Stimulated activated CD8-positive, alpha-beta memory T cell treated with anti-CD3 and anti-CD28 coated beads, Interleukin-7, amount 100 ng/mL, for 48 hours (primary cell): ENCODE data around the gene RAB31.

Source experiments
- DNase-seq, 2 donors: peaks; one replicate each; pipeline ENCODE4 v3.0.0-alpha.2; 2020; ENCODE audit warnings: low read depth in 1 of 2; ENCODE audit errors: extremely low read depth in 1 of 2

RAB31 gene

DNA sequence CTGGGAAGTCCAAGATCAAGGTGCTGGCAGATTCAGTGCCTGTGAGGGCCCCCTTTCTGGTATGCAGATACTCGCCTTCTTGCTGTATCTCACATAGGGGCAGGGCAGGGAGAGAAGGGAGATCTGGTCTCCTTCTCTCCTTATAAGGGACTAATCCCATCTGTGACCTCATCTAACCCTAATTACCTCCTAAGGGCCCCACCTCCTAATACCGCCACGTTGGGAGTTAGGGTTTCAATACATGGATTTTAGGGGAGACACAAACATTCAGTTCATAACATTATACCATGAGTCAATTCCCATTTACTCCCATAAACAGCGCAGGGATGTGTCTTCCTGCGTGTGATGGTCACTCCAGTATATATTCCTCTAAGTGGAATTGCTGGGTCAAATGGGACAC lies 103.9 kb downstream of the RAB31 start:
- no peak for DNase-seq

DNA sequence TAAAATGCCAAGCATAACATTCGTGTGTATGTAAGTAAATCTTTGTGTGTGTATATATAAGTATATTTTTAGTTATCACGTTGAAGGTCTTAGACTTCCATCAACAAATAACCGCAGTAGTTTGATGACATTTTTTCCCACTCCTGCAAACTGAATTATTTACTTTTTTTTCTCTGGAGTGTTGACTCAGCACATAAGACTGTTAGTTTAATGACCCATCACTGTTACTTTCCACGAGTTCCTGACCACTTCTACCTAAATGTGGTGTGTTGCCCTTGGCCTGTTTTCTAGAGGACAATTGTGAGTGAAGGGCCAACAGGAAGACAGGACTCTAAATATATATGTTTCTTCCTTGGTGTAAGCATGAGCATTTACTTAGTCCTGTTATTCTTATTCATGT lies 106.3 kb downstream of the RAB31 start:
- no peak for DNase-seq

DNA sequence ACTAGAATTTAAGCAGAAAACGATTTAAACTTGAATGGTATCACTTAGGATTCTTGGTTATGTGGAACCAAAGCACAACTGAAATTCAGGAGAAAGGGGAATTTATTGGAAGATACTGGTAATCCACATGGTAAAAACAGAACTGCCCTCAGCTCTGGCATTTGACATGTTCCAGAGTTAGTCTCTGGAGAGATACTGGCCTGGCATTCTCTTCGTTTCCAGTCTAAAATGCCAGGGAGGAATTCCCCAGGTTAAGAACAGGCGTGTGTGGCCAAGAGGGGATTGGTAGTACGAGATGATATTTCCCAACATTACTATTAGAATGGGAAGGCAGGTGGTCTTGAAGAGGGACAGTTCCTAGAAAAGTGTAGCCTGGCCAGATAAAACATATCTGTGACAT lies 109.2 kb downstream of the RAB31 start:
- DNase-seq, result no peak

DNA sequence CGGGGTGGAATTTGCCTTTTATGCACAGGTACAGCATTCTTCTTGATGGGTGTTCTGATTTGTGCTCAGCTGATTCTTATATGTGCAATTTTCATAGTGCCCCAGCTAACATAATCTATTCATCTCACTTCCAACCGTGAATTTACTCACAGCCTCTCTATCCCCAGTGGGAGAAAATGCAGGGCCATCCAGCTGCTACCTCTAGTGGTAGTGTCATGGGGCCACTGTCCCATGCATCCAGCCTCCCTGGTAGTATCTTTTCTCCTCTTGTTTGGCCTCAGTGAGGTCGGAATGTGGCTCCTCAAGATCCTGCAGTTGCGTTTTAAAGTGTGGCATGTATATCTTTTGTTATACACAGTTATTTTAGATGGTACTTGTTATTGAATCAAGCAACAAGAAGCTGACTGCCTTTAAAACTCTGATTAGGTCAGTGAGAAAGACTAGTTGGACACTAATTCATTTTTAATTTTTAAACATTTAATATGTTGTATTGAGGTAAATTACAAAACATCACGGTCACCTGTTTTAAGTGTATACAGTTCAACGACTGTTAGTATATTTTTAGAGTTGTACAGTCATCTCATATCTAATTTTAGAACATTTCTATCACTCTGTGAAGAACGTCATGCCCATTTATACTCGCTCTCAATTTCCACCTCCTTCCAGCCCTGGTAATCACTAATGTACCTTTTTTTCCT lies 109.8 kb downstream of the RAB31 start:
- no peak for DNase-seq

DNA sequence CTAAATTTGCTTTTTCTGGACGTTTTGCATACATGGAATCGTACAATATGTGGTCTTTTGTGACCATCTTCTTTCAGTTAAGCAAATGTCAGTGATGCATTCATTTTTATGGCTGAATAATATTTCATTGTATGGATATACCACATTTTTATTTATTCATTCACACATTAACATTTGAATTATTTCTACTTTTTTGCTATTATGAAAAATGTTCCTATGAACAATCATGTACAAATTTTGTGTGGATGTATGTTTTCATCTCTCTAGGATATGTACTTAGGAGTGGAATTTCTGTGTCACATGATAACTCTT lies 110.3 kb downstream of the RAB31 start:
- no peak for DNase-seq

DNA sequence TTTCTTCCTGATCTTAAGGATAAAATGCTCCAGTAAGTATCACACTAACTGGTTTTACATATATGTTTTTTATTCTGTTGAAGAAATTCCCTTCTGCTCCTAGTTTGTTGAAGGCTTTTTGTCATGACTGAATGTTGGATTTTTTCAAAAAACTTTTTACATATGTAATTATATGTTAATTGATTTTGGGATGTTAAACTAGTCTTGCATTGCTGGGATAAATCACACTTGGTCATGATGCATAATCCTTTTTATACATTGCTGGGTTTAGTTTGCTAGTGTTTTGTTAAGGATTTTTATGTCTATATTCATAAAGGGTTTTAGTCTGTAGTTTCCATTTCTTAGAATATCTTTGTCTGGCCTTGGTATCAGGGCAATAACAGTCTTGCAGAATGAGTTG lies 112.0 kb downstream of the RAB31 start:
- DNase-seq, result no peak

DNA sequence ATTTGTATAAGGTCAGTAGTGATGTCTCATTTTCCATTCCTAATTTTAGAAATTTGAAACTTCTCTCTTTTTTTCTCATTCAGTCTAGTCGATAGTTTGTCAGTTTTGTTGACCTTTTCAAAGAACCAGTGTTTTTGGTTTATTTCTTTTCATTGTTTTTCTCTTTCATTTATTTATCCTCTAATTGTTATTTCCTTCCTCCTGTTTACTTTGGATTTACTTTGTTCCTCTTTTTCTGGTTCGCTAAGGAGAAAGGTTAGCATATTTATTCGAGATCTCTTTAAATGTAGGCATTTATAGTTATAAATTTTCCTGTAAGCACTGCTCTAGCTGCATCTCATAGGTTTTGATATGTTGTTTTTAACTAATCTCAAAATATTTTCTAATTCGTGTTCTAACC lies 112.6 kb downstream of the RAB31 start:
- DNase-seq, result no peak

DNA sequence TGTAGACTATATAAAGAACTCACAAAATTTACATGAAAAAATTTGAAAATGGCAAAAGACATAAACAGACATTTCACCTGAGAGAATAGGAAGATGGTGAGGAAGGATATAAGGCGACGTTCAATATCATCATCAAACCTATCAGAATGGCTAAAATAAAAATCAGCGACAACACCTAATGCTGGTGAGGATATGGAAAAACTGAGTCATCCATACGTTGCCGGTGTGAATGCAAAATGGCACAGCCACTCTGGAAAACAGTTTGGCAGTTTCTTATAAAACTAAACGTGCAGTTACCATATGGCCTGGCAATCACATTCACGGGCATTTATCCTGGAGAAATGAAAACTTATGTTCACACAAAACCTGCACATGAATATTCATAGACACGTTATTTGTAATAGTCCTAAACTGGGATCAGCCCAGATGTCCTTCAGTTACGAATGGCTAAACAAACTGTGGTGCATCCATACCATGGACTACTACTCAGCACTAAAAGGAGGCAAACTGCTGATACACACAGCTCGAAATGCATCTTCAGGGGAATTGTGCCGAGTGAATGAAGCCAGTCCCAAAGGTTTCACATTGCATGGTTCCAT lies 114.6 kb downstream of the RAB31 start:
- DNase-seq, result no peak

DNA sequence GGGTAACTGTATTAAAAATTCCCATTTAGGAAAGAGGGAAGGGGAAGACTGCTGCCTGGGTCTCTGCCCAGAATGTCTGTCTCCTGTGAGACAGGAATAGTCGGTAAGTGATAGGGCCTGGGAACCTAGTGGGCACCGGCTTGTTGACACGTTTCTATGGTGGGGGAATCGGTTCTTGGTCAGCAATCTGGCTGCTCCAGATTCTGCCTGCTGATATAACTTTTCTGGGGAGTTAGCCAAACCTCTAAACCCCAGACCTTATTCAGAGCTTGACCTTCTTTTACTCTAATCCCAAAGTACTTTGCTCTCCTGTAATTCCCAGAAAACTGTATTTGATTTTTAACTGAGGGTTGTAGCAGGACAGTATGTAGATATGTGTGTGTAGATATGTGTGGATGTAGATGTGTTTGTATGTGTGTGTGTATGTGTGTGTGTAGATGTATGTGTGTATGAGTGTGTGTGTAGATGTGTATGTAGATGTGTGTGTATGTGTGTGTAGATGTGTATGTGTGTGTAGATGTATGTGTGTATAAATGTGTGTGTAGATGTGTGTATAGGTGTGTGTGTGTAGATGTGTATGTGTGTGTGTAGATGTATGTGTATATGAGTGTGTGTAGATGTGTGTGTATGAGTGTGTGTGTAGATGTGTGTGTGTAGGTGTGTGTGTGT lies 115.8 kb downstream of the RAB31 start:
- DNase-seq, result no peak

DNA sequence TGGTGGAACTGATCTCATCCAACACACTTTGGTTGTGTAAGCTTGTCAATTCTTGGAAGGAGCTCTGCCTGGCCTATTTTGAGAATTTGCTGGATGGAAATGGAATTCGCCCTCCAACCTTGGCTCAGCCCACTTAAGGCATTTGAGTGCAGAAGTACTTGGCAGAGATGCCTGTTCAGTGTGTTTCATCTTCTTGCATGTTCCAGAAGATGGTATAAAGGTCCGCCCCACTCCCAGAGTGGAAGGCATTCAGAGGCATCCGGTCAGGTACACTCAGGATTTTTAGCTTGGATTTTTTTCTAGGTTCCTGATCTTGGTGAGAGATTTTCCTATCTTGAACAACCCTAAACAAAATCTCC lies 116.4 kb downstream of the RAB31 start:
- DNase-seq, result no peak

DNA sequence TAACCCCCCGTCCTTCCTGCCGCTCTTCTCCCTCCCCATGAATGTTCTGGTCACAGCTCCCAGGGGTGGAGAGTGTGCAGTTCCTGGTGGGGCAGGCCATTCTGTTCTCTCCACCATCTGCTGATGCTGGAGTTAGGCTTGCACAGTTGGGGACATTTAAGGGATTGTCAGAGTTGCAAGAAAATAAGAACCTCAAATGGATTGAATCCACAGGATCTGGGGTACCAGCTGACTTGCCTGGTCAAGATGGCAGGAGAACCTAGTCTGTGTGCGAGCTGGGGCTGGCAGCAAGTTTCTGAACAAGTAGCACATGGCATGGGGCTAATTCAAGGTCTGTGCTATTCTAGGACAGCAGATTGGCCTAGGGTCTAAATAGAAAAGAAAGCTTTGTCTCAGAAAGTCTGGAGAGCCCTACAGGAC lies 116.9 kb downstream of the RAB31 start:
- no peak for DNase-seq

DNA sequence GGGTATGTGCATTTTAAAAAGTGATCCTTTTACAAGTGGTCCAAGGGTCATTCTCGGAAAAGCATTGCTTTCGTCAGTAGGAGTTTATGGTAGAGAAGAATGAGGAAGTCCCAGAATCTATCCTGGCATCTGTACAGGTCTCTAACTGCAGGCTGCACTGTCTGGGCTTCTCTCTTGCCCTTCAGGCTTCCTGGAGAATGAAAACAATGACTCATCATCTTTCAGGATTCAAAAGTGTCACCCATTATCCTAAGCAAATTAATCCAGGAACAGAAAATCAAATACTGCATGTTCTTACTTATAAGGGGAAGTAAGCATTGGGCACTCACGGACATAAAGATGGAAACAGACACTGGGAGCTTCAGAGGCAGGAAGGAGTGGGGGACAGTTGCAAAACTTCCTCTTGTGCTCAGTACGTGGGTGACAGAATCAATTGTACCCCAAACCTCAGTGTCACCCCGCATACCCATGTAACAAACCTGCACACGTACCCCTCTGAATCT lies 117.5 kb downstream of the RAB31 start:
- DNase-seq, result no peak

DNA sequence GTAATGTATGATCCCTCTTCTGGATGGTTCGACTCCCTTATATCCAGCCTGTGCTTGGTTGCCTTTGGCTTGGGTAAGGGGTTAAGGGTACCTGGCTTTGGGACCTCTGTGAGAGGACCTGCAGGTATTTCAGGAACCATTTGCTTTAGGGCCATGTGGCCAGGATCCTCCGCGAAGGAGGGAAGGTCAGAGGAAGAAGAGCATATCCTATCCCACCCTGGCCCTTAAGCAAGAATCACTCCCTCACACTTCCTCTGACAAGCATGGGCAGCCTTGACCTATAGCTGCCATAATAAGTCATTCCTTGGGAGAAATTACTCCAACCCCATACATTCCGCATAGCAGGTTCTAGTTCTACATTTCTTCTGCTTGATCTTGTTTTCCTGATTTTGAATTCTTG lies 118.6 kb downstream of the RAB31 start:
- DNase-seq, result no peak

DNA sequence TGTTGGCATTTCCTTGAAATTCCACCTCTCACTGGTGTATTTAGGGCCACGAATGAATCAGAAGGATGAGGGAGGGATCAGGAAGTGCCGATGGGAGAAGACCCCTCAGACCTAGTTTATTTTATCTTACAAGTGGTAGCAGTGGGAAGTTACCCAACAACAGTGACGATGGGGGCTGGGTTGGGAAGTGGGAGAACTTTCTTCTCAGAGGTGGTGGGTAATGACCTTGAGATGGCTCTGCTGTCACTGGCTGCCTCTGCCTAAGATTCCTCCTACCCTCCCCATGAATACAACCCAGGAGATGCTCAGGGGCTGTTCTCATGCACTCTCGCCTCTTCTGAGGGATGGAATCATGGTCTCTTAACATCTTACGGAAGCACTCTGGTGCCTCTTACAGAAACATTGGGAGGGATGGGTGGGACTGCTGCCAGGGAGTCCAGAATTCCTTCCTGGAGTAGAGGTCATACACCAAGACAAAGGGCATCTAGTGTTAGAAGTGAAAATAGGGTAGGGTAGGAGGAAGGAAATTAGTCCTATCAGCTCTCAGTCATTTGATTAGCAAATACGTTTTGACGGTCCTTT lies 119.2 kb downstream of the RAB31 start:
- DNase-seq, result no peak

DNA sequence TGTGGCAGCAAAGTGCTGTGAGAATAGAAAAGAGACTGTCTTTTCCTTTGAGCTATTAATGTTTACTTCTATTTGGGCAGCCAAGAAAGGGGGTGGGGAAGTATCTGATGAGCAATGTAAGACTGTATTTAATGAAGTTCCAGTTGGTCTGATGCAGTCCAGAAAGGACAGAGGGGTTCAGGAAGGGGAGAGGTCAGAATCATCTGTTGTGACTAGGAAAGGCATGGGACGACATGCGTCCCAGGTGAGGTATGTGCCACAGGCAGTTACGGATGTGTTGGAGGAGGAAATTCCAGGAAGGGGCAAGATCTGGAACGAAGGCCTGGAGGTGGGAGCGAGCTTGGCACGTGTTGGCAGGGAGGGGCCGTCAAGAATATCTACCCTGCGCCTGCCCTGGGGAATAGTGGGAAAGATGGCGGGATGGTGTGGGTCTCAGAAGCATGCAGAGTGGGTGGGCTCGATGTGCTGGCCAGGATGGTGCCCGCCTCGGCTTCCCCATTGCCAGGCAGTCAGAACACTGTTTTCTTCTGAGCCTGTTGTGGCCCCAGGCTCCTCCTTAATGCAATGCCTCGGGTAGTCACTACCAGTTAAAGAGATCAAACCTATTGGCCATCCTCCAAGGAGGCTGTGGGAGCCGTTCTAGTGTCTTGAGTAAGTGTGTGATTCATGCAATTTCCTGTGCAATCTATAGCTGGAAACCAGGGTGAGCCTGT lies 119.8 kb downstream of the RAB31 start:
- no peak for DNase-seq

DNA sequence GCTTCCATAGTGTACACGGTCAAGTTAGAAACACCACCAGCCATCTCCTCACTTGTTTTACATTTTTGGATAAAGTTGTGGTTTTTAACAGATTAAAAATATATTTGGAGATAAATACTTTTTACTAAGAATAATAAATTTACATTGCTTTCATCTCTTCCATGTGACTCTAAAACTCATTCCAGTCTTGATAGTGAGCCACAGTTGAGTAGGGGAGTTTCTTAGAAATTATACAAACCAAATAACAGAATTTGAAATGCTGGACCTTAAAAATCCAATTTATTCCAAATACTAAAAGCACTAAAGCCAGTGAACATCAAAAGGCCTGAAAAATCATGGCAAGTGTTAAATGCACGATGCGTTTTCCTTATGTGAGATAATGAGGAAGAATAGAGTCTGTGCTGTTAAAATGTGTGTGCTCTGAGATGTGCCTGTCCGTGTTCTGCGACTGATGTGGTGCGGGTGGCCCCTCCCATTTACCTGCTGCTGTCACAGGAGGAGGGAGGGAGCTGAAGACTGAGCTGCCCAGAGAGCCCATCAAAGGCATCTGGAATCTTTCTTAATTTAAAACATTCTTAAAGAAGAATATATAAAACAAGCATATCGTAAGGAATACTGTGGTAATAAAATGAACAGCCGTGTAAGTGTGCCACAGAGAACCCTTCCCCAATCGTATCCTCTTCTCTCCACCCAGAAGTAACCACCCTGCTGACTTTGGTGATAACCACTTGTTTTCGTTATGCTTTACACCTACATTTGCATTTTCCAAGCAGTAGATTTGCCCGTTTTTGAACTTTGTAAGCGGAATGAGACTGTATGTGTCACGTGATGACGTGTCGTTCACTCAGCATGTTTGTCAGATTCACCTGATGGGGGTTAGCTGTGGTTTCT lies 120.7 kb downstream of the RAB31 start:
- DNase-seq, result no peak

DNA sequence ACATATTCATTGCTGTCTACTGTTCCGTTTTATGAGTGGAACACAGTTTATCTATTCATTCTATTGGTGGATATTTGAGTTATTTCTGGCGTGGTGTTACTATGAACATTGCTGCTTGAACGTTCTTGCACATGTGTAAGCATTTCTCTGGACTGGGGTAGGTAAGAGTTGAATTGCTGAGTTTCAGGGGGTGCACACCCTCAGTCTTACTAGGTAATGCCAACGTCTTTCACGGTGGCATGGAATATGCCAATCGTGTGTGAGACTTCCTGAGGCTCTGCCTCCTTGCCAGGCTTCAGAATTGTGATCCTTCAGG lies 121.3 kb downstream of the RAB31 start:
- DNase-seq, result no peak

DNA sequence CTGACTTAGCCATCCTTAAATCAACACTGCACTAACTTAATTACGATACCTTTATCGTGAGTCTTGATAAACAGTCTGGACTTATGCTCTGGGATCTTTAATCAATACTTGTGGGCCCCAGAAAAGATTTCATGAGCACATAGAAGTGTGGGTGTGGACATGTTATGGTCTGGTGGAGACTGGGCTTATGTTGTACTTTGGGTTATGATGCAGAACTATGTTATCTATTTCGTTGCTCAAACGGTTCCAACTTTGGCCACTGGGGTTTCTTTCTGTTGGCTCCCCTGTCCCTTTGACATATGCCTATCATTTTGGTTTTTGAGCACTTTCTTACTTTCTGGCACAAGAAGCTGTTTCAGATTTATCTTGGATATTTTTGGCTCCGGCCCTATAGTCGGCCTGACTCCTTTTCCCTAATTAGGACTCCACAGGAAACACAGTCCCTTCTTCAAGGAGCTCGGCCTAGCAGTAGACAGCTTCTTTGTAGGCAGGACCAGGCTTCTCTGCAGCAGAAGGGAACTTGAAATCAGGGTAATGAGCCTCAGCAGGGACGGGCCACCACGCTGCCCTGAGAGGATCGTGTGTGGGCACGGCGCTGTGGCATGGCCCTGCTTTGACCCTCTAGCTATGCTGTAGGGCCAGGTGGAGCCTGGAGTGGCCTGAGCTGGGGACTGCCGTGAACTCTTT lies 123.1 kb downstream of the RAB31 start:
- no peak for DNase-seq

DNA sequence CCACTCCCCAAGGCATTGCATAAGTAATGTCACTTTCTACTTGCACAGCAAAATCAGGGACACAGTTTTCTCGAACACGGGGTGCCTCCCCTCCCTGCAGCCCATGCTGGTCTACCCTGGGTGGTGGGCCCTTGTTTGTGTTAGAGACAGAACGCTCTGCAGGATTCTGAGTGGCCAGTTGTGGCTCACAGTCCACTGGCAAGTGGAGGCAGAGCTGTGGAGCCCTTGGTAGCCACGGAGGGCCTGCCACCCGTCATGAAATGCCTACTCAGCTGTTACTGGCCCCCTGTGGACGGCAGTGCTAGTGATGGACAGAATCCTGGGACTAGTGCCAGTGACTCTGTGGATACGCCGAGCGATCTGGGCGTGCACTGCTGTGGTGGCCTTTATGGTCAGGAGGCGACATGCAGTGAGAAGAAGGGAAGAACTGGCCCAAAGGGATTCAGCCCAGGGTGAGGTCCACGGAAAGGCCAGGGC lies 123.7 kb downstream of the RAB31 start:
- DNase-seq, result no peak

DNA sequence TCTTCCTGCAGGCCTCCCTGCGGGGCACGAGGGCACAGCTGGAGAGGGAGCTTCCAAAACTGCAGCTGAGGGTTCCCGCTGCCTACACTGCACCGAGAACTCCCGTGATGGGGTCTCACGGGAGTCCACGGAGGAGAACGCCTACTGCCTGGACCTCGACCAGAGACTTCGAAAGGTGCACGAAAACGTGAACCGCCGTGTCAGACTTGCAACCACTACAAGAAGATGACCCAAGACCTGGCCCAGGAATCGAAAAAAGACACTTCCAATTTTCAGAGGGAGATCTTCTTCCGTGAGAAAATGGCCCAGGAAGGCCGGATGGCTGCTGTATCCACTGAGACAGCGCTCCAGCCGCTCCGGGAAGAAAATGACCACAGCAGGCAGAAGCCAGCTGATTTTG lies 124.8 kb downstream of the RAB31 start:
- DNase-seq, result no peak
